CD4-positive, alpha-beta T cell treated with Interleukin-4 for 4 hours (primary cell): ENCODE results near the gene RPL13A.
"Not testable (repeated sequence)": the region's sequence is repeated elsewhere in the genome, so short reads cannot be mapped to it uniquely, and the experiment has no call there.

Experiments used
- DNase-seq: peaks from one replicate; pipeline ENCODE4 v3.0.0-alpha.2; 2020

Gene RPL13A

DNA sequence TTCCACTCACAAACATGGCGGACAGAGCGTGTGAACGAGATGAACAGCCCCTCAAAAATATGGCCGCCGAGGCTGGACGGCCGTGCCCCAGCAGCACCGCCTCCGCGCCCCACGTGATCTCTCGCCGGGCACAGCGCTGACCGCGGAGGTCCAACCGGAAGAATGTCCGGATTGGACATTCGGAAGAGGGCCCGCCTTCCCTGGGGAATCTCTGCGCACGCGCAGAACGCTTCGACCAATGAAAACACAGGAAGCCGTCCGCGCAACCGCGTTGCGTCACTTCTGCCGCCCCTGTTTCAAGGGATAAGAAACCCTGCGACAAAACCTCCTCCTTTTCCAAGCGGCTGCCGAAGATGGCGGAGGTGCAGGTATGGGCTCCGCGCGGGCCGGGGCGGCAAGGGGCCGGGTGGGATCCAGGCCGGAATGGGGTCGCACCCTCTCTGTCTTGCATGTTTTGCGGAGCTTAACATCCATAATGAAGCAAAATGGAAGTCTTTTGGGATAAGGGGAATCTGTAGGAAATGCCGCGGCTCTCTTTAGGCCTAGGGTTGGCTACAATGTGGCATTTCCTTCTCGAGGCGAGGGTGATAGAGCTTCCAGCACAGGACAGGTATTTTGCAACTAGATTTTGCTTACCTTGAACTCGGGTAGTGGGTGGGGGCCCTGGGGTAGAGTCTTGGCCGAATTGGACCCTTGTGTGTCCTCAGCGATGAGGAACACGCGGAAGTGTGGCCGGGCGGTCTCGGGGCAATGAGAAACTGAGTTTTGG, at the start of gene RPL13A:
RPL13A (plus strand) TSS at position 332 of the 769 bp plus-strand sequence; CDS start at position 354, 22 bp downstream.
- peak; percentile 99 for DNase-seq

- no peak for DNase-seq
Observed at GRCh38 chr19:49438261-49438660, 49.1 kb upstream of the RPL13A start.

GRCh38 chr19:49439836-49440235, 47.6 kb upstream of the RPL13A start:
- DNase-seq, result no peak

- DNase-seq, result no peak
Observed at GRCh38 chr19:49440439-49441209, 46.8 kb upstream of the RPL13A start.

DNA sequence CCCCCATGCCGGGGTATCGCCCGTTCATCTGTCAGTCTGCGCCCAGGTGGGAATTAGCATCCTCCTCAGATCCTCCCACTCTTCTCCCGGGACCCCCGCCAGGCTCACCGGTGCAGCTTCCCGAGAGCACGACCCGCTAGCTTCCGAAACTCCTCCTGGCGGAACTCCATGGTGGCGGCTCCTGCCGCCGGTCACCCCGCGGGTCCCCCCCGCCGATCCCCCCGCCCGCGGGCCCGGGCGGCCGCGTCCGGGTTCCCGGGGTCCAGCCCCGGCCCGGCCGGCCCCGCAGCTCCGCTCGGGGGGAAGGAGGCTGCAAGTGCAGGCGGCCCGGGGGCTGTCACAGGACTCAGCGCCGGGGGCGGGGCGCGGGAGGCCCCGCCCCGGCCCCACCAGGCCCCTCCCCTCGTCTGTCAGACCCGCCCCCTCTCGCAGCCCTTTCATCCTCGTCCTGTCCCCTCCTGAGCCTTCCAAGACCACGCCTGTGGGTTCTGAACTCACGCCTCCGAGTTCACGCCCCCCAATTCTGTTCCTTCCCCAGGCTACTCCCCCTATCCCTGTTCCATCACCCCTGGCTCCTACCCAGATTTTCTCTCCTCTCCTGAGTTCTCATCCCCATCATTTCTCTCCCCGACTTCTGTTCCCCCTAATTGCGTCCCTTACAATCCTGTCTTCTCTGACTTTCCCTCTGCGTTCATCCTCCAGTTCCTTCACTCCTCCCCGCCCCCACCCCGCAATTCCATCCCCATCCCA, 46.0 kb upstream of the RPL13A start, which contains the start of gene SLC17A7:
SLC17A7 (minus strand) TSS at position 318 of the 750 bp plus-strand sequence; CDS start at position 170, 148 bp downstream.
- DNase-seq, result no peak

- DNase-seq, result no peak
Observed at GRCh38 chr19:49441960-49442350, 45.5 kb upstream of the RPL13A start.

GRCh38 chr19:49442354-49442753, 45.1 kb upstream of the RPL13A start:
- DNase-seq, result no peak

DNA sequence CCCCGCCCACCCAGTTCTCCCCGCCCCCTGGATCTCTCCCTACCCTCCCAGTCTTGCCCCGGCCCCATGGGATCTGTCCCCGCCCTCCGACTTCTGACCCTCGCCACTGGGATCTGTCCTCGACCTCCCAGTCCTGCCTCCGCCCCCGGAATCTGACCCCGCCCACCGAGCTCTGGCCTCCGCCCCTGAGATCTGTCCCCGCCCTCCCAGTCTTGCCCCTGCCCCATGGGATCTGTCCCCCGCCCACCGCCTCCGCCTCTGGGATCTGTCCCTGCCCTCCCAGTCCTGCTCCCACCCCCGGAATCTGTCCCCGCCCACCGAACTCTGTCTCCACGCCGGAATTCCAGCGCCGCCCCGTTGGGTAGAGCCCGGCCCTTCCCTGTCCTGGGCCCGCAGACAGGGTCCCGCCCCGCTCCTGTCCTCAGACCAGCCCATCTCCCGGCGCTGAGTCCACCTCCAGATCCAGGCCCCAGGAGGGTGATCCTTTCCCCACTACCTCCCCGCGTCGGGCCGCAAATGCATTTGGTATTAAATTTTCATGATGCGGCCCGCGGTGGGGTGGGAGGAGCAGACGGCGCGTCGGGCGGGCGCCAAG, 44.5 kb upstream of the RPL13A start:
- DNase-seq, result no peak

- DNase-seq, result peak; percentile 92
Observed at GRCh38 chr19:49443366-49444099, 43.9 kb upstream of the RPL13A start.

DNA sequence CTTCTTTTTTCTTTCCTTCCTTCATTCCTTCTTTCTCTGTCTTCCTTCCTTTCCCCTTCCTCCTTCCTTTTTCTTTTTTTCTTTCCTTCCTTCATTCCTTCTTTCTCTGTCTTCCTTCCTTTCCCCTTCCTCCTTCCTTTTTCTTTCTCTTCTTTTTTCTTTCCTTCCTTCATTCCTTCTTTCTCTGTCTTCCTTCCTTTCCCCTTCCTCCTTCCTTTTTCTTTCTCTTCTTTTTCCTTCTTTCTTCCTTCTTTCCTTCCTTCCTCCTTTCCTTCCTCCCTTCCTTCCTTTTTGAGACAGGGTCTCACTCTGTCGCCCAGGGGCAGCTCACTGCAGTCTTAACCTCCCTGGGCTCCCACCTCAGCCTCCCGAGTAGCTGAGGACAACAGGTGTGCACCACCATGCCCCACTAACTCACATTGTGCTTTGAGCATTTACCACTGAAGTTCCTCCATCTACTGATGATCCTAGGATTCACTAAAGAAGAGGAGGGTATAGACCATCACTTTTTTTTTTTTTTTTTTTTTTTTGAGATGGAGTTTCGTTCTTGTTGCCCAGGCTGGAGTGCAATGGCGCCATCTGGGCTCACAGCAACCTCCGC, 43.2 kb upstream of the RPL13A start:
- DNase-seq, result not testable (repeated sequence)

DNA sequence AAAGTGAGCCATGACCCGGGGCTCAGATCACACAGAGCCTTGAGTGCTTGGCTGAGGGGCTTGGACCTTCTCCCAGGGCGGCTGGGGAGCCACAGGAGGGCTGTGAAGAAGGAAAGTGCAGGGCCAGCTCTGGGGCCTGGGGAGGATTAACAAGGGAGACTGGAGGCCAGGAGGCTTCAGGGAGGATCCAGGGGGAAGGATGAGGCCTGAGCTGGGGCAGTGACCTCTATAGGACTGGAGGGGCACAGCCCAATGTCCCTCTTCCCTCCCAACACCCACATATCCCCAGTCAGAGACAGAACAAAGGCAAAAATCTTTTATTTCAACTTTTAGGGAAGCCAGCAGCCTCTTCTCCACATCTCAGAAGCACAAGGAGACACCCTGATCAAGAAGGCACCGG, 41.4 kb upstream of the RPL13A start:
- DNase-seq, result no peak

DNA sequence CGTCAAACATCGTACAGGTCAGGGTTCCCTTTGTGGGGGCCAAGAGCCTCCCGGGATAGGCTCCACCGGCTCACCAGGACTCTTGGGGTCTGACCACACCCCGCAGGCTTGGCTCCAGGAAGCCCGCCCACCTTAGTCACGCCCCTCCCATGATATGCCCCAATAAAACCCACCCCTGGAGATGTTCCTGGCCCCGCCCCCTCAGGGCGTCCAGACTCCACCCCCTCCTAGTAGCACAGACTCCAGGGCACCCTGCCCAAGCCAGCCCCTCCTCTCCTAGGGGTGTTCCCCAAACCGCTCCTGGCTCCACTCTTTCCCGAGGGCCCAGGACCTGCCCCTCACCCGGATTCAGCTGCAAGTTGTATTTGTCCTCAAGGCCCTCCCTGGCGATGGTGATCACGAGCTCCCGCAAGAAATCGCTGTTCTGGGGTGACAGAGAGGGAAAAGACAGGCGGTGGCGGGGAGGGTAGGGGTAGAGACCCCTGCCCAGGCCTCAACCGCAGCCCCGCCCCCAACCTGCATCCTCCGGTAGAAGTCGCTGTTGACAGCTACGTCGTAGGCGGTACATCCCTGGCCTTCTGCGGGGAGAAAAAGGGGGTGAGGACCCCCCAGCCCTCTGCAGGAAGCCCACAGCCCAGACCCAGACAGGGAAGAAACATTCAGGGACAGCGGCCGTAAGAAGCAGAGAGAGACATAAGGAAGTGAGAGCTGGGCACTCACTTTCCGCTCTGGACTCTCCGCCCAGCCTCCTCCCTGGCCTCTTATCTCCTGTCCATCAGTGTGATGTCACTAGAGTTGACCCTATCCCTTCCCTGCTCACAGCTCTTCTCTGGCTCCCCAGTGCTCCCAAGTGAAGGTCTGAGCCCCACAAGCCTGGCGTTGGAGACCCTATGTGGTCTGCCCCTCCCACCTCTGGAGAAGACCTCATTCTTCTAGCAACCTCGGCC, 39.6 kb upstream of the RPL13A start:
- no peak for DNase-seq

DNA sequence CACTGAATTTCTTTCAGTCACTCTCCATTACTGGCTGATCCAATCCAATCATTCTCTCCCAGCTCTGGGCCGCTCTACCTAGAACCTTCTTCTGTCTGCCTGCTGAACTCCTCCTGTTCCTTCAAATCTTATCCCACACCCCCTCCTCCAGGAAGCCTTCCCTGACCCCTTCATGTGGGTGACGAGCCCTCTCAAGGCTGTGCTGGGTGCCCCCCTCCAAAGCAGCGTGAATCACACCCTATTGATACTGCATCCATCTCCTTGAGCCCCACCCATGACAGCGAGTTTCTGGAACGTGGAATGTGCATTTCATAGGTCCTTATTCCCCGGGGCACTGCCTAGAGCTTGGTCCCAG, 39.0 kb upstream of the RPL13A start:
- no peak for DNase-seq

- DNase-seq, result no peak
Observed at GRCh38 chr19:49450405-49450804, 37.0 kb upstream of the RPL13A start.

- DNase-seq, result peak; percentile 99
Observed at GRCh38 chr19:49451430-49452181, 35.8 kb upstream of the RPL13A start, which contains the start of gene PIH1D1. Gene PIH1D1 (minus strand): TSS chr19:49451814. CDS start chr19:49451574, 240 bp downstream.

GRCh38 chr19:49453013-49453756, 34.2 kb upstream of the RPL13A start, which contains the start of gene ALDH16A1:
Gene ALDH16A1 (plus strand): TSS chr19:49453225. CDS start chr19:49453332, 107 bp downstream.
- DNase-seq, result peak; percentile 98

GRCh38 chr19:49453757-49454240, 33.6 kb upstream of the RPL13A start:
- DNase-seq, result no peak

DNA sequence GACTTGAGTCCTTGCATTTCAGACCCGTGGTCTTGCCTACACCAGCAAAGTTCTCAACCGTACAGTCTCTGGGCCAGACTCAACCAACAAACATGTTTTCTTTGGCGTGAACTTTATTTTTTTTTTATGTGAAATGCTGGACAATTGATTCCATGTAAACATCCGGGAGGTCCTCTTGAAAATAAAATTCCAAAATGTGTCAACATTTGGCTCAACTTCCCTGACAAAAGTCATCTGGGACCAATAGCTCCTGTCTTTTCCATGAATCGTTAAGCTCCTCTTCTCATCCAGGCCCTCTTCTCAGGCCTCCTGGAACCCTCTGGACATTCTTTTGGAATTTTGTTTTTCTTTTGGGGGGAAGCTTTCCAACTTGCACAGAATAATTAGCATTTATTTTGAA, 31.6 kb upstream of the RPL13A start:
- no peak for DNase-seq

DNA sequence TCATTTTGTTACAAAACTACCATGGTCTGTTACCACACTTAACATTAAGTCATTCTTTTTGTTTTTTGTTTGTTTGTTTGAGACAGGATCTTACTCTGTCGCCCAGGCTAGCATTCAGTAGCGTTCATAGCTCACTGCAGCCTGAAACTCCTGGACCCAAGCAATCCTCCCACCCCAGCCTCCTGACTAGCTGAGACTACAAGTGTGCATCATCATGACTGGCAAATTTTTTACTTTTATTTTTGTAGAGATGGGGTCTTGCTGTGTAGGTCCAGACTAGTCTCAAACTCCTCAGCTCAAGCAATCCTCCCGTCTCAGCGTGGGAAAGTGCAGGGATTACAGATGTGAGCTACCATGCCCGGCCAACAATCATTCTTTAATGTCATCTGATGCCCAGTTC, 31.1 kb upstream of the RPL13A start:
- DNase-seq, result no peak
